Measurements from ENCODE around the gene KCNQ1. TPM values are rescaled to one million over a fixed set of nuclear protein-coding genes. Genes with fewer than 3 reads are reported as not detected.

KCNQ1 gene
- polyA plus RNA-seq, 1 donor from 2014 or later, result not detected

- Histone ChIP-seq H4K20me1 (ENCODE audit: insufficient read depth) (no peaks in the 10 kb centered on the region), H3K27ac (ENCODE audit: low read length) (no peak overlapping the region), H3F3A (ENCODE audit: insufficient read depth, low read length, poor library complexity, severe bottlenecking) (no peaks in the 10 kb centered on the region), H3K9me2 (ENCODE audit: insufficient read depth, low read length) (no peaks in the 10 kb centered on the region), H3K4me3 (ENCODE audit: low read length) (peak overlapping the region; percentile 82), H3K27me3 (ENCODE audit: insufficient read depth, low read depth, low read length) (no peaks in the 10 kb centered on the region), H3K9me3 (ENCODE audit: low read length) (no peaks in the 10 kb centered on the region), H3K4me2 (ENCODE audit: low read length) (peak overlapping the region; percentile 66), H3K9ac (ENCODE audit: low read length) (peak overlapping the region; percentile 73), H3K36me3 (ENCODE audit: insufficient read depth, low read length) (no peaks in the 10 kb centered on the region), H2AFZ (ENCODE audit: low read depth, low read length) (no peak overlapping the region), H3K79me2 (replicated peaks; ENCODE audit: insufficient read depth, low read length) (peaks cover 25% of the 10 kb centered on the region)
- TF ChIP-seq MXI1 (conservative IDR thresholded peaks at IDR 0.05; ENCODE audit: poor library complexity, severe bottlenecking) (peak; percentile 9), REST (IDR thresholded peaks at IDR 0.05; ENCODE audit: borderline replicate concordance) (no peak)
Measured at GRCh38 chr11:2698386-2699184, 253.8 kb downstream of the KCNQ1 start.

GRCh38 chr11:2699185-2699530, 254.3 kb downstream of the KCNQ1 start:
- Histone ChIP-seq H3K4me3 (ENCODE audit: low read length) (peak overlapping the region; percentile 82), H3K9me2 (ENCODE audit: insufficient read depth, low read length) (no peaks in the 10 kb centered on the region), H3K9me3 (ENCODE audit: low read length) (no peaks in the 10 kb centered on the region), H2AFZ (ENCODE audit: low read depth, low read length) (no peak overlapping the region), H3K27ac (ENCODE audit: low read length) (no peak overlapping the region), H4K20me1 (ENCODE audit: insufficient read depth) (no peaks in the 10 kb centered on the region), H3K27me3 (ENCODE audit: insufficient read depth, low read depth, low read length) (no peaks in the 10 kb centered on the region), H3F3A (ENCODE audit: insufficient read depth, low read length, poor library complexity, severe bottlenecking) (no peaks in the 10 kb centered on the region), H3K79me2 (replicated peaks; ENCODE audit: insufficient read depth, low read length) (peaks cover 25% of the 10 kb centered on the region), H3K4me2 (ENCODE audit: low read length) (peak overlapping the region; percentile 66), H3K9ac (ENCODE audit: low read length) (peak overlapping the region; percentile 73), H3K36me3 (ENCODE audit: insufficient read depth, low read length) (no peaks in the 10 kb centered on the region)
- TF ChIP-seq CTCF (IDR thresholded peaks at IDR 0.05; ENCODE audit: poor library complexity, severe bottlenecking) (no peak), TAF1 (IDR thresholded peaks at IDR 0.05; ENCODE audit: low read depth) (no peak), SMC3 (conservative IDR thresholded peaks at IDR 0.05; ENCODE audit: poor library complexity) (no peak), EZH2 (IDR thresholded peaks at IDR 0.05; ENCODE audit: borderline replicate concordance, insufficient read depth, low read length, poor library complexity, severe bottlenecking) (no peak), RAD21 (conservative IDR thresholded peaks at IDR 0.05) (no peak), REST (IDR thresholded peaks at IDR 0.05; ENCODE audit: borderline replicate concordance) (no peak), MXI1 (conservative IDR thresholded peaks at IDR 0.05; ENCODE audit: poor library complexity, severe bottlenecking) (no peak)

All from neural cell (in vitro differentiated cells).